OCI-LY3 (cell line): ENCODE results near the gene MIA.

Experiments used
- H2AFZ ChIP-seq: fragments of 200-600, 300-600 bp; shearing (Covaris generic); 2 replicates; pipeline ENCODE4 v1.6.0; 2014; ENCODE audit warnings: antibody characterized with exemption, low read depth, low read length
- H3K27ac ChIP-seq: fragments of 200-600, 300-600 bp; sonication (generic); 2 replicates; pipeline ENCODE4 v1.5.1; 2014; ENCODE audit warnings: mild to moderate bottlenecking, low read length, moderate library complexity, mixed read lengths
- H3K27me3 ChIP-seq: fragments of 200-600, 300-600 bp; sonication (generic); 2 replicates; pipeline ENCODE4 v1.6.1; 2014; ENCODE audit warnings: low read depth, low read length, mixed read lengths
- H3K36me3 ChIP-seq: fragments of 200-600, 300-600 bp; sonication (generic); replicated peaks from 2 replicates; pipeline ENCODE3; 2014; ENCODE audit warnings: low read depth, low read length, mixed read lengths
- H3K4me1 ChIP-seq: fragments of 300-600, 200-600 bp; sonication (generic); 2 replicates; pipeline ENCODE4 v1.6.1; 2014; ENCODE audit warnings: low read length, mixed read lengths
- H3K4me2 ChIP-seq: fragments of 200-600, 300-600 bp; sonication (generic); 2 replicates; pipeline ENCODE4 v1.6.1; 2014; ENCODE audit warnings: low read length, mixed read lengths
- H3K4me3 ChIP-seq: fragments of 300-600, 200-600 bp; sonication (generic); 2 replicates; pipeline ENCODE4 v1.5.1; 2014; ENCODE audit warnings: antibody characterized with exemption, mild to moderate bottlenecking, low read length, moderate library complexity
- H3K79me2 ChIP-seq: fragments of 300-600, 200-600 bp; shearing (Covaris generic); 2 replicates; pipeline ENCODE4 v1.6.1; 2014; ENCODE audit warnings: mild to moderate bottlenecking, low read length, mixed read lengths
- H3K9ac ChIP-seq: fragments of 300-600, 200-600 bp; shearing (Covaris generic); 2 replicates; pipeline ENCODE4 v1.6.0; 2014; ENCODE audit warnings: mild to moderate bottlenecking, low read length, moderate library complexity
- H3K9me3 ChIP-seq: fragments of 200-600, 300-600 bp; shearing (Covaris generic); 2 replicates; pipeline ENCODE4 v1.6.1; 2014; ENCODE audit warnings: low read length, mixed read lengths; ENCODE audit not compliant: insufficient read depth
- H4K20me1 ChIP-seq: fragments of 200-600, 300-600 bp; sonication (generic); 2 replicates; pipeline ENCODE4 v1.6.1; 2016; ENCODE audit warnings: low read length, mixed read lengths; ENCODE audit not compliant: insufficient read depth
- EZH2phosphoT487 ChIP-seq: fragments of 200-600 bp; shearing (Covaris generic); IDR thresholded peaks from 2 replicates; pipeline ENCODE4 v1.6.1; 2018; ENCODE audit warnings: antibody characterized with exemption, mixed run types, low read depth
- TF ChIP-seq, protein P1 (sequence below): fragments of 200-600, 300-600 bp; sonication (generic); IDR thresholded peaks from 2 replicates; pipeline ENCODE4 v1.5.1; 2014; ENCODE audit warnings: antibody characterized with exemption, low read length, low read depth

Gene MIA

DNA sequence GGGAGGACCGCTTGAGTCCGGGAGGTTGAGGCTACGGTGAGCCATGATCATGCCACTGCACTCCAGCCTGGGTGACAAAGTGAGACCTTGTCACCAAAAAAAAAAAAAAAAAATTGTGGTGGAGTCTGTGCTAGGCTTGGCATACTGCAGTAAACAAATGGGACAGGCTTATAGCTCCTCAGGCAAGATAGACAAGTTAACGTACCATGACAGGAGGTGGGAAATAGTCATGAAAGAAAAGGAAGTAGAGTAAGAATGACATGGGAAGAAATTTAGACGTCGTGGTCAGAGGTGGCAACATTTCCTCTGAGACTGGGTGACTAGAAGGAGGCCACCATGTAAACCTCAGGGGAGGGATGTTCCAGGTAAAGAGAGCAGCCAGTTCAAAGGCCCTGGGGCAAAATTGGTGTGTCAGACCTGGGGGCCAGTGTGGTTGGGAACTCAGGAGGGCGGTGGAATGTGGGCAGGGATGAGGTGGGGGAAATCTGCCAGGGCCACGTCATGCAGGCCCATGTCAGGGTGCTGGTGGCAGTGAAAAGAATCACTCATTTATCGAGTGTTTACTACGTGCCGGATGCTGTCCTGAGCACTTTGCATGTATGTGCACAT, 18.7 kb upstream of the MIA start:
- no peaks in the 10 kb centered on the region for H3K9me3 ChIP-seq
- H3K27me3 ChIP-seq: no peaks in the 10 kb centered on the region
- peaks cover 89% of the 10 kb centered on the region for H3K79me2 ChIP-seq
- H2AFZ ChIP-seq: no peak overlapping the region
- no peak for TF ChIP-seq EZH2phosphoT487
- TF ChIP-seq, protein P1, sequence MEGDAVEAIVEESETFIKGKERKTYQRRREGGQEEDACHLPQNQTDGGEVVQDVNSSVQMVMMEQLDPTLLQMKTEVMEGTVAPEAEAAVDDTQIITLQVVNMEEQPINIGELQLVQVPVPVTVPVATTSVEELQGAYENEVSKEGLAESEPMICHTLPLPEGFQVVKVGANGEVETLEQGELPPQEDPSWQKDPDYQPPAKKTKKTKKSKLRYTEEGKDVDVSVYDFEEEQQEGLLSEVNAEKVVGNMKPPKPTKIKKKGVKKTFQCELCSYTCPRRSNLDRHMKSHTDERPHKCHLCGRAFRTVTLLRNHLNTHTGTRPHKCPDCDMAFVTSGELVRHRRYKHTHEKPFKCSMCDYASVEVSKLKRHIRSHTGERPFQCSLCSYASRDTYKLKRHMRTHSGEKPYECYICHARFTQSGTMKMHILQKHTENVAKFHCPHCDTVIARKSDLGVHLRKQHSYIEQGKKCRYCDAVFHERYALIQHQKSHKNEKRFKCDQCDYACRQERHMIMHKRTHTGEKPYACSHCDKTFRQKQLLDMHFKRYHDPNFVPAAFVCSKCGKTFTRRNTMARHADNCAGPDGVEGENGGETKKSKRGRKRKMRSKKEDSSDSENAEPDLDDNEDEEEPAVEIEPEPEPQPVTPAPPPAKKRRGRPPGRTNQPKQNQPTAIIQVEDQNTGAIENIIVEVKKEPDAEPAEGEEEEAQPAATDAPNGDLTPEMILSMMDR: no peak
- no peak overlapping the region for H3K4me3 ChIP-seq
- H3K27ac ChIP-seq: no peak overlapping the region
- peaks cover 41% of the 10 kb centered on the region for H3K4me1 ChIP-seq
- no peak overlapping the region for H3K9ac ChIP-seq
- H4K20me1 ChIP-seq: peaks cover 54% of the 10 kb centered on the region
- no peak overlapping the region for H3K4me2 ChIP-seq
- peaks cover 67% of the 10 kb centered on the region for H3K36me3 ChIP-seq

- Histone ChIP-seq H3K27ac (no peak overlapping the region), H3K4me2 (no peak overlapping the region), H2AFZ (no peak overlapping the region), H3K4me3 (no peak overlapping the region), H3K9me3 (no peaks in the 10 kb centered on the region), H3K9ac (no peak overlapping the region), H4K20me1 (peaks cover 71% of the 10 kb centered on the region), H3K36me3 (peaks cover 76% of the 10 kb centered on the region), H3K4me1 (peaks cover 33% of the 10 kb centered on the region), H3K79me2 (peaks cover 87% of the 10 kb centered on the region), H3K27me3 (no peaks in the 10 kb centered on the region)
- TF ChIP-seq, protein P1: no peak
- TF ChIP-seq EZH2phosphoT487: no peak
These were observed 16.8 kb upstream of the MIA start for GRCh38 chr19:40758491-40758890.

DNA sequence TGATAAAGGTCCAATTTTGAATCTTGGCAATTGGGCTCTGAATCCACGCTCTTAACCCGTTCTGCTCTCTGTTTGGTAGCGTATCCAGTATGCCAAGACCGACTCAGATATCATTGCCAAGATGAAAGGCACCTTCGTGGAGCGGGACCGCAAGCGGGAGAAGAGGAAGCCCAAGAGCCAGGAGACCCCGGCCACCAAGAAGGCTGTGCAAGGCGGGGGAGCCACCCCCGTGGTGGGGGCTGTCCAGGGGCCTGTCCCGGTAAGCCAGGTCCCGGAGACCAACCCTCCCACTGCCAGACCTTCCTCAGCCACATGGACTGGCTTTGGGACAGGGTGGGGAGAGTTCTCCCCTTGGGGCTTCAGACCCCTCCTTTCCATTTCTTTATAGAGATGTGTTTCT, 16.0 kb upstream of the MIA start:
- Histone ChIP-seq H3K4me2 (no peak overlapping the region), H3K27ac (no peak overlapping the region), H3K9me3 (no peaks in the 10 kb centered on the region), H4K20me1 (peaks cover 77% of the 10 kb centered on the region), H3K4me3 (no peak overlapping the region), H3K27me3 (no peaks in the 10 kb centered on the region), H3K36me3 (peaks cover 83% of the 10 kb centered on the region), H3K79me2 (peaks cover 83% of the 10 kb centered on the region), H2AFZ (no peak overlapping the region), H3K9ac (no peak overlapping the region), H3K4me1 (peaks cover 26% of the 10 kb centered on the region)
- TF ChIP-seq, protein P1: no peak
- TF ChIP-seq EZH2phosphoT487: no peak

DNA sequence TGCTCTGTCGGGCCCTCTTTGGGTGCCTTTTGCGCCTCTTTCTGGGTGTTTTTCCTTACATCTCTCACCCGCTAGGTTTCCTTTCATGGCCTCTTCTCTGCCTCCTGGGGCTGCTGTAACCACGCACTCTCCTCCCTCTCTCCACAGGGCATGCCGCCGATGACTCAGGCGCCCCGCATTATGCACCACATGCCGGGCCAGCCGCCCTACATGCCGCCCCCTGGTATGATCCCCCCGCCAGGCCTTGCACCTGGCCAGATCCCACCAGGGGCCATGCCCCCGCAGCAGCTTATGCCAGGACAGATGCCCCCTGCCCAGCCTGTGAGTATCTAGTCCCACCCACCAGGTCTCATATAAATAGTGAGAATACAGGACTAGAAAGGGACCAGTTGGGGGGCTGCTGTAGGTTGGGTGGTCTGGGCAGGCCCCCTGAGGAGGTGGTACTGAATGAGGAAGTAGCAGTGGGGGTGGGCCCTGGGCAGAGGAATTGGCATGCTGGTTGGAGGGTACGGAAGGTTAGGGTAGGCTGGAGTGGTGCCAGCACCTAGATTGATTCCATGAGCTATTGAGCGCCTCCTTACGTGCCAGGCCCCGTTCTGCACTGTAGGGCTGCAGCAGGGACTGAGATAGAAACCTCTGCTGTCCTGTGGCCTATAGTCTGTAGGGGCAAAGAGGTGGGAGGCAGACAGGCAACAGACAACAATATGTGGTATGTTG, 12.4 kb upstream of the MIA start:
- Histone ChIP-seq H2AFZ (no peak overlapping the region), H3K36me3 (peaks cover 76% of the 10 kb centered on the region), H3K79me2 (peaks cover 50% of the 10 kb centered on the region), H3K4me2 (no peak overlapping the region), H3K9ac (no peak overlapping the region), H3K4me1 (0 out of 2 replicates have a peak, but pooled peaks cover 4% of the 10 kb centered on the region), H3K27me3 (no peaks in the 10 kb centered on the region), H3K4me3 (no peak overlapping the region), H4K20me1 (peaks cover 58% of the 10 kb centered on the region), H3K9me3 (no peaks in the 10 kb centered on the region), H3K27ac (no peak overlapping the region)
- no peak for TF ChIP-seq EZH2phosphoT487
- TF ChIP-seq, protein P1: no peak
